GM23248 (cell line): ENCODE data around the gene TESPA1.

Source experiments
- EZH2 ChIP-seq: fragments of 200-600 bp; sonication (generic); IDR thresholded peaks from 2 replicates; pipeline ENCODE4 v1.6.1; 2018; ENCODE audit warnings: antibody characterized with exemption, mild to moderate bottlenecking; ENCODE audit not compliant: insufficient read depth, poor library complexity, severe bottlenecking
- EZH2phosphoT487 ChIP-seq: fragments of 200-600 bp; sonication (generic); IDR thresholded peaks from 2 replicates; pipeline ENCODE4 v1.6.1; 2018; ENCODE audit warnings: antibody characterized with exemption, moderate library complexity, mild to moderate bottlenecking, low read depth; ENCODE audit not compliant: insufficient read depth

DNA sequence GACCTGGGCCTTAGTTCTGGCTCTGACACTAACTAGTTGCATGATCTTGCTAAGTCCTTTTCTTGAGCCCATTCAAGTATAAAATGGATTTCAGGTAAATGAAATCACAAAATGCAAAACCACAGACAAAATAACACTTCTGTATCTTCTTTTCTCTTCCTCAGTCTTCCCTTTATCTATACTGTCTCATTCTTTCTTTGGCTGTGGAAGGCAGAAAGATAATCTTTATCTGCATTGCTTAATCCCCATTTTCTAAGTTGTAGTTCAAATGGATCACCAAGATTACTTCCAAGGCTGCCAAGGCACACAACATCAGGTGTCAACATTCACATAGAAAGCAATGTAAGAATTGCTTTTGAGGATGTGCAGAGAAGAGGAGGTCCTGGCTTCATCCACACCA lies 30.3 kb downstream of the TESPA1 start:
- TF ChIP-seq EZH2 (no peak), EZH2phosphoT487 (no peak)
